Measurements from ENCODE around the gene WDR62. TPM values are rescaled to one million over a fixed set of nuclear protein-coding genes. Genes with fewer than 3 reads are reported as not detected.
"Not testable (repeated sequence)": the region's sequence is repeated elsewhere in the genome, so short reads cannot be mapped to it uniquely, and the experiment has no call there.

The WDR62 gene
- total RNA-seq, 2 experiments from 2014 or later: 13.6 to 14.3 TPM

DNA sequence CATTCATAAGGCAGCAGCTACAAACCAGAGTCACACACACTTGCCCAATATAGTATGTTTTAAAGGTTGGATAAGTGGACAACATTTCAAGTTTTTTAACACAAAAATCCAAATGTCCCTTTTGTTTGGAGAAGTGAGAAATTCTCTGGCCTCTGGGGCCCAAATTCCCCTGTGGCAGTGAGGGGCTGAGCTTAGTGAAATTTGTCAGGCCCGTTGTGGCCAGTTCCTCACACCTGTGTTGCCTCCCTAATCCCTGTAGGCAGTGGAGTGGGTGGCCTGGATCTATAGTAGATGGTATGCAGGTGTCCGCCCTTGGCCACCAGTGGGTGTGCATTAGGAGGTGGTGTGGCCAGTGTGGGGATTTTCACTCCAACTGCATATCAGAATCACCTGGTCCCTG lies 6.7 kb downstream of the WDR62 start:
- CTCF ChIA-PET: interaction anchor here (0.7 to 0.9 kb wide), 2 partner anchors 14 to 53 kb away, joined by 3 to 4 read pairs; no protein-coding TSS in a partner anchor
- POLR2A ChIA-PET: no interaction called here
- H3K9me3 Mint-ChIP-seq (ENCODE audit: low read depth): no peaks in the 10 kb centered on the region
- no peaks in the 10 kb centered on the region for H3K27me3 Mint-ChIP-seq
- peaks cover 1% of the 10 kb centered on the region for H3K4me1 Mint-ChIP-seq
- intact Hi-C loops (cut with DNase I, micrococcal nuclease): loop anchor here in 1 of 2 experiments (5.0 kb wide), 1 partner anchor 111 kb away; no protein-coding TSS in a partner anchor
- DNase-seq (no peak), ATAC-seq (no peak)
- peaks cover 10% of the 10 kb centered on the region for H3K36me3 Mint-ChIP-seq (ENCODE audit: low read depth)
- H3K27ac Mint-ChIP-seq: no peak overlapping the region
- H3K4me3 Mint-ChIP-seq: no peak overlapping the region

- POLR2A ChIA-PET: no interaction called here
- H3K4me1 Mint-ChIP-seq: no peaks in the 10 kb centered on the region
- no peak overlapping the region for H3K27ac Mint-ChIP-seq
- no peak overlapping the region for H3K4me3 Mint-ChIP-seq
- no peaks in the 10 kb centered on the region for H3K9me3 Mint-ChIP-seq (ENCODE audit: low read depth)
- H3K36me3 Mint-ChIP-seq (ENCODE audit: low read depth): peaks cover 28% of the 10 kb centered on the region
- ATAC-seq (no peak), DNase-seq (no peak)
- CTCF ChIA-PET: no interaction called here
- no peaks in the 10 kb centered on the region for H3K27me3 Mint-ChIP-seq
- intact Hi-C loops (cut with DNase I, micrococcal nuclease): loop anchor here in 1 of 2 experiments (5.0 kb wide), 1 partner anchor 107 kb away; no protein-coding TSS in a partner anchor
Measured at GRCh38 chr19:36064826-36065225, 10.1 kb downstream of the WDR62 start.

GRCh38 chr19:36067681-36068080 lies 13.0 kb downstream of the WDR62 start:
- H3K4me1 Mint-ChIP-seq: no peaks in the 10 kb centered on the region
- intact Hi-C loops (cut with DNase I, micrococcal nuclease): no loop called here
- H3K36me3 Mint-ChIP-seq (ENCODE audit: low read depth): peaks cover 33% of the 10 kb centered on the region
- H3K27ac Mint-ChIP-seq: no peak overlapping the region
- ATAC-seq: no peak
- H3K9me3 Mint-ChIP-seq (ENCODE audit: low read depth): no peaks in the 10 kb centered on the region
- no peak overlapping the region for H3K4me3 Mint-ChIP-seq
- H3K27me3 Mint-ChIP-seq: no peaks in the 10 kb centered on the region
- DNase-seq: no peak
- ChIA-PET CTCF (no interaction called here), POLR2A (no interaction called here)

DNA sequence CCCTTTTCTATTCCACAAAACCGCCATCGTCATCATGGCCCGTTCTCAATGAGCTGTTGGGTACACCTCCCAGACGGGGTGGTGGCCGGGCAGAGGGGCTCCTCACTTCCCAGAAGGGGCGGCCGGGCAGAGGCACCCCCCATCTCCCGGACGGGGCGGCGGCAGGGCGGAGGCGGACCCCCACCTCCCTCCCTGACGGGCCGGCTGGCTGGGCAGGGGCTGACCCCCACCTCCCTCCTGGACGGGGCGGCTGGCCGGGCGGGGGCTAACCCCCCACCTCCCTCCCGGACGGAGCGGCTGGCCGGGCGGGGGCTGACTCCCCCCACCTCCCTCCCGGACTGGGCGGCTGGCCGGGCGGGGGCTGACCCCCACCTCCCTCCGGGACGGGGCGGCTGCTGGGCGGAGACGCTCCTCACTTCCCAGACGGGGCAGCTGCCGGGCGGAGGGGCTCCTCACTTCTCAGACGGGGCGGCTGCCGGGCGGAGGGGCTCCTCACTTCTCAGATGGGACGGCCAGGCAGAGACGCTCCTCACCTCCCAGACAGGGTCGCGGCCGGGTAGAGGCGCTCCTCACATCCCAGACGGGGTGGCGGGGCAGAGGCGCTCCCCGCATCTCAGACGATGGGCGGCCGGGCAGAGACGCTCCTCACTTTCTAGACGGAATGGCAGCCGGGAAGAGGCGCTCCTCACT lies 14.3 kb downstream of the WDR62 start:
- H3K27me3 Mint-ChIP-seq; H3K9me3 Mint-ChIP-seq (ENCODE audit: low read depth); CTCF ChIA-PET; intact Hi-C loops (cut with DNase I, micrococcal nuclease); DNase-seq; H3K4me3 Mint-ChIP-seq; POLR2A ChIA-PET; ATAC-seq; H3K27ac Mint-ChIP-seq; H3K4me1 Mint-ChIP-seq: not testable (repeated sequence)
- H3K36me3 Mint-ChIP-seq (ENCODE audit: low read depth): peaks cover 39% of the 10 kb centered on the region

DNA sequence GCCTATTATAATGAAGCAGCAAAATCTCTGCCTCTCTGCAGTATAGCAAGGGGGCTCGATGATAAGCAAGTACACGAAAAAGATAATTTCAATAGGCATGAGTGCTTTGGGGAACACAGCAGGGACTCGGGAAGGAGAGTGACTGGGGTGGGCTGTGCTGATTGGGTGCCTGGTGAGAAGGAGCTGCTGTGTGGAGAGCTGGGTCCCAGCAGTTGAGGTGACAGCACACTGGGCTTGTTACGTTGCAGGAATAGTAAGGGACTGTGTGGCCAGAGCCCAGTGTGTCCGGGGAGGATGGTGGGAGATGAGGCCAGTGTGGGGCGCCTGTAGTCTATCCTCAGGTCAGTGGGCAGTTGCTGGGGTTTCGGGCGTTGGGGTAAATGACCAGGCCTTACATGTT lies 17.4 kb downstream of the WDR62 start:
- ATAC-seq: no peak
- H3K36me3 Mint-ChIP-seq (ENCODE audit: low read depth): peaks cover 44% of the 10 kb centered on the region
- no peak overlapping the region for H3K27ac Mint-ChIP-seq
- no peaks in the 10 kb centered on the region for H3K4me1 Mint-ChIP-seq
- ChIA-PET CTCF (no interaction called here), POLR2A (no interaction called here)
- H3K9me3 Mint-ChIP-seq (ENCODE audit: low read depth): no peaks in the 10 kb centered on the region
- intact Hi-C loops (cut with DNase I, micrococcal nuclease): no loop called here
- no peaks in the 10 kb centered on the region for H3K27me3 Mint-ChIP-seq
- no peak overlapping the region for H3K4me3 Mint-ChIP-seq
- no peak for DNase-seq

DNA sequence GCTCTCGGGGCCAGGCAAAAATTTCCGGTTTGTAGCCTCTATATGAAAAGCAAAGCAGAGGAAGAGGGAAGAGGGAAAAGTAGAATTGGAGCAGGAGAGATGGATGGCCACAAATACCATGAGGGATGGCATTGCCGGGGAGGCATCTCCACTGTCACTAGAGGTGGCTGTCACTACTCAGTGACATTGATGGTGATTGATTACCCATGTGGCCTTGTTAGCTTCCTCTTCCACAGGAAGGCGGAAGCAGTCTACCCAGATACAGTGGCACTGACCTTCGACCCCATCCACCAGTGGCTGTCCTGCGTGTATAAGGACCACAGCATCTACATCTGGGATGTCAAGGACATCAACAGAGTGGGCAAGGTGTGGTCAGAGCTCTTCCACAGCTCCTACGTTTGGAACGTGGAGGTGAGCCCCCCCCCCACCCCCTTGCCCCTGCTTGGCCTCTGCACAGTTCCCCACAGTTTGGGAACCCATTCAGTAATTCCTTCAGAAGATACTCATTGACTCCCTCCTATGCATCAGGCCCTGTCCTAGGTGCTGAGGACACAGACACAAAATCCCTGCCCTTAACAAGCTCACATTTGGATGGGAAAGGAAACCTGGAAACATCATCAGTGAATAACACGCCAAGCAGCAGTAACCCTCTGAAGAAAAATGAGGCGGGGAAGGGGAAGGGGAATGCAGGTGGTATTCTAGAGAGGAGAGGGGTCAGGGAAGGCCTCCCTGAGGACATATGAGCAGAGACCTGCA lies 18.6 kb downstream of the WDR62 start:
- no peak overlapping the region for H3K27ac Mint-ChIP-seq
- H3K36me3 Mint-ChIP-seq (ENCODE audit: low read depth): peaks cover 37% of the 10 kb centered on the region
- no peak for ATAC-seq
- CTCF ChIA-PET: no interaction called here
- no peaks in the 10 kb centered on the region for H3K27me3 Mint-ChIP-seq
- DNase-seq: no peak
- POLR2A ChIA-PET: no interaction called here
- no peaks in the 10 kb centered on the region for H3K9me3 Mint-ChIP-seq (ENCODE audit: low read depth)
- H3K4me3 Mint-ChIP-seq: no peak overlapping the region
- intact Hi-C loops (cut with DNase I, micrococcal nuclease): no loop called here
- no peaks in the 10 kb centered on the region for H3K4me1 Mint-ChIP-seq

DNA sequence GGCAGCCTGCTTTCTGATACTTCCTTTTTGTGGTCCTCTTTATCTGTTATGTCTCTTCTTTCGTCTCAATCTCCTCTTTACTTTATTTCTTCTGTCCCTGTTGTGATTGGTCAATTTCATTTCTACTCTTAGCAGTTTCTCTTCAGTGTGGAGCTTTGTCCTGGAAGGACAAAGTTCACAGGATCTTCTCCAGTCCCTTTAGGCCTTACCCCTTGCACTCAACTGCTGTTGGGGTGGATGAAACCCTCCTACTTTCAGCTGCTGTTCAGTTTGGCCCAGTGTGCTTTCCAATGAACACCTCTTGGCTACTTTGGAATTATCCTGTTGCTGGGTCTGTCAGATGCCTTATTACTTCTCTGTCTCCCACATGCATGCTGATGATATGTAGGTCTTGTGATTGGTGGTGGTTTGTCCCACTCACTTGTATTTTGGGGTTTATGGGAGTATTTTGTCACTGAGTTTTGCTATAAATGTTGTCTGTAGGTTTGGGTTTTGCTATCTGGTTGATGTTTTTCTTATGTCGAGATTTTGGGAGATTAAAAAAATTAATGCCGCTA lies 24.8 kb downstream of the WDR62 start:
- H3K27me3 Mint-ChIP-seq: no peaks in the 10 kb centered on the region
- no peaks in the 10 kb centered on the region for H3K9me3 Mint-ChIP-seq (ENCODE audit: low read depth)
- CTCF ChIA-PET: interaction anchor here (0.7 kb wide), 1 partner anchor 51 kb away, joined by 4 read pairs; no protein-coding TSS in a partner anchor
- intact Hi-C loops (cut with DNase I, micrococcal nuclease): no loop called here
- POLR2A ChIA-PET: no interaction called here
- H3K36me3 Mint-ChIP-seq (ENCODE audit: low read depth): peaks cover 31% of the 10 kb centered on the region
- no peaks in the 10 kb centered on the region for H3K4me1 Mint-ChIP-seq
- DNase-seq: no peak
- no peak overlapping the region for H3K4me3 Mint-ChIP-seq
- ATAC-seq: no peak
- H3K27ac Mint-ChIP-seq: no peak overlapping the region

DNA sequence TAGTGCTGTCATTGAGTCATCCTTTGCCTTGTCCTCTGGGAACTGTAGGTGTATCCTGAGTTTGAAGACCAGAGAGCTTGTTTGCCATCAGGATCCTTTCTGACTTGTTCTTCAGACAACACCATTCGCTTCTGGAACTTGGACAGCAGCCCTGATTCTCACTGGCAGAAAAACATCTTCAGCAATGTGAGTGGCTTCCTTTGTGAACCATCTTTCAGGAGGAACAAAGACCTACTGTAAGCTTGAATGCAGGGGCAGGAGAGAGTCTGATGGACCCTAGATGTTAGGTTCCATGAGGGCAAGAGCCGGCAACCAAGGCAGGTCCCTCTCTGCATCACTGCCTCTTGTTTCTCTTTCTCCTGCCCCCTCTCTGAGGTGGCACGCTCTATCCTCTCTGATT lies 26.7 kb downstream of the WDR62 start:
- peaks cover 35% of the 10 kb centered on the region for H3K36me3 Mint-ChIP-seq (ENCODE audit: low read depth)
- intact Hi-C loops (cut with DNase I, micrococcal nuclease): no loop called here
- no peak overlapping the region for H3K27ac Mint-ChIP-seq
- no peak for ATAC-seq
- DNase-seq: no peak
- no peaks in the 10 kb centered on the region for H3K27me3 Mint-ChIP-seq
- ChIA-PET POLR2A (no interaction called here), CTCF (interaction anchor here (1.0 kb wide), 1 partner anchor 26 kb away, joined by 3 read pairs; the partner anchor contains the start of gene WDR62)
- no peaks in the 10 kb centered on the region for H3K4me1 Mint-ChIP-seq
- H3K4me3 Mint-ChIP-seq: no peak overlapping the region
- H3K9me3 Mint-ChIP-seq (ENCODE audit: low read depth): no peaks in the 10 kb centered on the region

DNA sequence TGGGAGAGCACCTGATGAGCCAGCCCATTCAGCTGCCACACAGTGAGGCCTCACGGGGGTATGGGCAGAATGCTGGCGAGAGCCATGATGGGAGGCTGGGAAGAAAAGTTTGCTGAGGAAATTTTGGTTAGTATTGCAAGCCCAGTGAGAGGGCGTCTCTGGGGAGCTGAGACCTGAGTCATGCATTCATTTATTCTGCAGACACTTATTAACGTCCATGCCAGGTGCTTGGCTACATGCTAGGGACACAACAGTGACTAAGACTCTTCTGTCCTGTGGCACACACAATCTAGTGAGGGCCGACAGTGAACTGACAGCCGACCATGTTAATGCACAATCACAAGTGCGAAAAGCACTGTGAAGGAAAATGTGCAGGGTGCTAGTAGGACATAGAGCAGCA lies 27.2 kb downstream of the WDR62 start:
- Mint-ChIP-seq H3K9me3 (ENCODE audit: low read depth) (no peaks in the 10 kb centered on the region), H3K4me3 (no peak overlapping the region), H3K27ac (no peak overlapping the region), H3K4me1 (no peaks in the 10 kb centered on the region), H3K36me3 (ENCODE audit: low read depth) (peaks cover 37% of the 10 kb centered on the region), H3K27me3 (no peaks in the 10 kb centered on the region)
- intact Hi-C loops (cut with DNase I, micrococcal nuclease): no loop called here
- ChIA-PET CTCF (interaction anchor here (1.0 to 1.2 kb wide), 2 partner anchors 23 to 27 kb away, joined by 3 to 5 read pairs; partner anchors contain the start of gene WDR62), POLR2A (no interaction called here)
- ATAC-seq: no peak
- no peak for DNase-seq

DNA sequence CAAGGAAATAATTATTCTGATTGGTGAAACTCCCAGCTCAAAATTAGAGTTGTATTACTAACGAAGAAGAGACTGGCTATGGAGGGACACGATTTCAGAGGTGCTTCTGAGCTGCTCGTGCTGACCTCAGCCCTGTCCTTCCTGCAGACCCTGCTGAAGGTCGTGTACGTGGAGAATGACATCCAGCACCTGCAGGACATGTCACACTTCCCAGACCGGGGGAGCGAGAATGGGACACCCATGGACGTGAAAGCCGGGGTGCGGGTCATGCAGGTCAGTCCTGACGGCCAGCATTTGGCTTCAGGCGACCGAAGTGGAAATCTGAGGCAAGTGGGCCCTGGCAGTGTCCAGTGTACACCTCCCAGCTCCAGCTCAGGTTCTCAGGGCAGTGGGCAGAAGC lies 28.2 kb downstream of the WDR62 start:
- Mint-ChIP-seq H3K9me3 (ENCODE audit: low read depth) (no peaks in the 10 kb centered on the region), H3K4me3 (no peak overlapping the region), H3K4me1 (no peaks in the 10 kb centered on the region), H3K36me3 (ENCODE audit: low read depth) (peaks cover 36% of the 10 kb centered on the region), H3K27me3 (no peaks in the 10 kb centered on the region), H3K27ac (no peak overlapping the region)
- no peak for DNase-seq
- ChIA-PET CTCF (interaction anchor here (0.8 to 1.2 kb wide), 3 partner anchors 23 to 128 kb away, joined by 3 to 5 read pairs (median 3); no protein-coding TSS in a partner anchor), POLR2A (no interaction called here)
- intact Hi-C loops (cut with DNase I, micrococcal nuclease): no loop called here
- no peak for ATAC-seq

DNA sequence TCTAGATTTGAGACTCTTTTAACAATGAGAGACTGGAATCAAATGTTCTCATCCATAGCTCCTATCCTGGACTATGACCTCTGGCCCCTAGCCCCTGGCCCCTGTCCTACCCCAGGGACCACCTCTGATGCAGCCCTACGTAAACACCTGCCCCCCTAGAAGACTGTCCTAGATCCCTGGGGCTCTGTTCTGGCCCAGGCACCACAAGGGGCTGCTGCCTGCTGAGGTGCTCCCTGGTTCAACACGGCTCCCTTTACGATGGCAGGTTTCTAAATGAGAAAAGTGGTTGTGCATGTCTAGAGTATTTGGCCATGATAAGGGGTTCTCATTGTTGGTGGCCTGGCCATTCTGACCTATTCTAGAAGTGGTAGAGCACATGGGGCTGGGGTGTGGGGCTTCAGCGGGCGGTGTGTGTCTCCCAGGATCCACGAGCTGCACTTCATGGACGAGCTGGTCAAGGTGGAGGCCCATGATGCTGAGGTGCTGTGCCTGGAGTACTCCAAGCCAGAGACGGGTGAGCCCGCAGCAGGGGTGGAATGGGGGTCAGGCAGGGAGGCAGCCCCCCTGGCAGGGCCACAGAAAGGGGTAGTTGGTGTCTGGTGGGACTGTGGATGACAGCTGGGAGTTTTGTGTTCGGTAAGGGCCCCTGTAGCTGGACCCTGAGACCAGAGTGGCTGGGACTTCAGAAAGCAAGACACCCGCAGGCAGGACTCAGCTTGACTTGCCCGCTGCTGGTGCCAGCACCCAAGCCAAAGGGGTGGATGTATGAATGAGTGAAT lies 29.7 kb downstream of the WDR62 start:
- CTCF ChIA-PET: no interaction called here
- Mint-ChIP-seq H3K4me1 (no peaks in the 10 kb centered on the region), H3K36me3 (ENCODE audit: low read depth) (peaks cover 38% of the 10 kb centered on the region), H3K27ac (no peak overlapping the region), H3K27me3 (no peaks in the 10 kb centered on the region), H3K9me3 (ENCODE audit: low read depth) (no peaks in the 10 kb centered on the region), H3K4me3 (no peak overlapping the region)
- intact Hi-C loops (cut with DNase I, micrococcal nuclease): no loop called here
- ATAC-seq (no peak), DNase-seq (no peak)
- POLR2A ChIA-PET: interaction anchor here (0.8 kb wide), 1 partner anchor 1964 kb away, joined by 3 read pairs; no protein-coding TSS in a partner anchor
